ES-I3 (cell line): ENCODE results near the gene C21orf91.

ENCODE experiments used
- H3K36me3 ChIP-seq: 2 replicates; pipeline ENCODE4 v1.6.1; 2013; ENCODE audit warnings: mild to moderate bottlenecking, low read length, control low read depth, moderate library complexity; ENCODE audit not compliant: insufficient read depth
- H3K4me1 ChIP-seq: 2 replicates; pipeline ENCODE4 v1.6.1; 2013; ENCODE audit warnings: mild to moderate bottlenecking, control low read depth, low read length; ENCODE audit not compliant: insufficient read depth
- H3K9ac ChIP-seq: 2 replicates; pipeline ENCODE4 v1.6.1; 2013; ENCODE audit warnings: low read depth, mild to moderate bottlenecking, low read length, moderate library complexity
- H3K9me3 ChIP-seq: 2 replicates; pipeline ENCODE4 v1.6.1; 2013; ENCODE audit warnings: mild to moderate bottlenecking, low read length, moderate library complexity; ENCODE audit not compliant: control insufficient read depth, insufficient read depth

C21orf91 gene

GRCh38 chr21:17818186-17819113 lies 706 bp downstream of the C21orf91 start:
- Histone ChIP-seq H3K36me3 (no peaks in the 10 kb centered on the region), H3K4me1 (no peaks in the 10 kb centered on the region), H3K9ac (peak overlapping the region; percentile 68), H3K9me3 (no peaks in the 10 kb centered on the region)

GRCh38 chr21:17813353-17813752 lies 5.8 kb downstream of the C21orf91 start:
- no peak overlapping the region for H3K9ac ChIP-seq
- H3K9me3 ChIP-seq = peaks cover 15% of the 10 kb centered on the region
- H3K36me3 ChIP-seq = peaks cover 14% of the 10 kb centered on the region
- H3K4me1 ChIP-seq = no peaks in the 10 kb centered on the region

- H3K9me3 ChIP-seq = peaks cover 20% of the 10 kb centered on the region
- H3K36me3 ChIP-seq = peaks cover 21% of the 10 kb centered on the region
- H3K9ac ChIP-seq = no peak overlapping the region
- H3K4me1 ChIP-seq = no peaks in the 10 kb centered on the region
Measured at GRCh38 chr21:17805966-17806365, 13.2 kb downstream of the C21orf91 start.

- H3K36me3 ChIP-seq = peaks cover 11% of the 10 kb centered on the region; the same call in 1 of the 2 replicates
- no peaks in the 10 kb centered on the region for H3K4me1 ChIP-seq
Measured at GRCh38 chr21:17803536-17803935, 15.6 kb downstream of the C21orf91 start.

DNA sequence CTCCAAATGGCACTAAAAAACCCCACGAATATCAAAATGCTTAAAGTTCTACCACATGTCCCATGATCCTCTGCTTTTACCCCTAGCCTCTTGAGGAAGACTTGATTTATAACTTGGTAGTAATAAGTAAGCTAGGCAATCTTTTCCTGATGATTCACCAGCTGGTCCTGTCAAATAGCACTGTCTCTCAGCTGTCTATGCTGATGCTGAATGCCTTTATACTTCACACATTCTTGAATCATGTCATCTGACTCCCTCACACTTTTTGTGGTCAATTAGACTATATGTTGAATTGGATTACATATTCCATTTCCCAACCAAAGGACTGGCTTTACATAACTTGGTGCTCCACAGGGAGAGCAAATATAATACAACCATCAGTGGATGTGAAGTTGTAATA lies 16.6 kb downstream of the C21orf91 start:
- Histone ChIP-seq H3K4me1 (no peaks in the 10 kb centered on the region), H3K36me3 (0 out of 2 replicates have a peak, but pooled peaks cover 2% of the 10 kb centered on the region), H3K9me3 (no peaks in the 10 kb centered on the region)

More at GRCh38 chr21:17803536-17803935, 15.6 kb downstream of the C21orf91 start:
- Histone ChIP-seq H3K9me3 (peaks cover 9% of the 10 kb centered on the region), H3K9ac (no peak overlapping the region)

DNA sequence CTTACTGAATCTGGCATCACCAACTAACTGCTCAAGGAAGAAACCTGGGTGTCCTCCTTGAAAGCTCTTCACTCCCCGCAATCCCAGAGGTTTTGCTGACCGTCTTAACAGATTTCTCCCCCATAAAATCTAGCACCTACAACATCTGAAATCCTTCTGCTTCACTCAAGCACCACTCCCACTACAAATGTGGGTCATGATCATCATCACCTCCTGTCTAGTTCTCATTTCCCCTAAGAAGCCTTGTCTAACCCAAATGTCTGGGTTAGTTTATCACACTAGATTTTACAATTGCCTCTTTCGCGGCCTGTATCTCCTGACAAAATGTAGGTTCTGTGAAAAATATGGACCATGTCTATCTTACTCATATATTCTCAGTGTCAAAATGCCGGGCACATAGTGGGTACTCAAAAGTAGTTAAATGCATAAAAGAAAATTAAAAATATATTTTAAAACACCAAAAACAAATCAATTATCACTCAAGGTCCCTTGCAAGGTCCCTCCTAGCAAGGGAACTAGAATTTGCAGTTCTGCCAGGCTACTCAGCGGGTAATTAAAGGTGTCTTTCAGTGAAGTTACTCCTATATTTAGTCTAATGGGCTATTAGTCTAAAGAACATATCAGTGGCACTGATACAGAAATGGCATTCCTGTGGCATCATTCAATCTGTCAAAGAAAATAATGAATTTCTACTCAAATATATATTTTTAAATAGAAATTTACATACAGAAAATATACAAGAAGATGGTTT lies 19.6 kb downstream of the C21orf91 start:
- H3K9me3 ChIP-seq = no peaks in the 10 kb centered on the region
- H3K9ac ChIP-seq = no peak overlapping the region
- H3K4me1 ChIP-seq = no peaks in the 10 kb centered on the region
- no peaks in the 10 kb centered on the region for H3K36me3 ChIP-seq

More for the DNA sequence above, 16.6 kb downstream of the C21orf91 start:
- no peak overlapping the region for H3K9ac ChIP-seq

DNA sequence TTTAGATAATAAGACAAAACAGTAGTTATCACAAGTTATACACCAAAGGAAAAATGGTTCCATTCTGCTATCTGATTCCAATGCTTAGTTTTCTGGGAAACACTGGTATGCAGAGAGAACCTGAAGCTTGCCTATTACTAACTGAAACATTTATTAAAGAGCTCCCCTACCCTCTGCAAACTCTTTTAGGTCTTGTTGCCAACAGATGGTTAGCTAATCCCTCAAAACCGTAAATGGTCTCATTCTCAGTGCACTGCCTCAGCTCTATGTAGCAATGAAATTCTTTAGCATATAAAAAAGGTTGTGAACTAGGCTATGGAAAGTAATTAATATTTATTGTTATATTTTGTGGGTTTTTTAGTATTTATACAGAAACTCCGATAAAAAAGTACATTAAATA lies 20.4 kb downstream of the C21orf91 start:
- H3K36me3 ChIP-seq = no peaks in the 10 kb centered on the region
- no peak overlapping the region for H3K9ac ChIP-seq
- no peaks in the 10 kb centered on the region for H3K9me3 ChIP-seq
- no peaks in the 10 kb centered on the region for H3K4me1 ChIP-seq

- Histone ChIP-seq H3K36me3 (peaks cover 7% of the 10 kb centered on the region; the same call in 1 of the 2 replicates), H3K4me1 (no peaks in the 10 kb centered on the region), H3K9ac (no peak overlapping the region)
Measured at GRCh38 chr21:17797967-17798366, 21.2 kb downstream of the C21orf91 start.

GRCh38 chr21:17796503-17796902 lies 22.7 kb downstream of the C21orf91 start:
- no peaks in the 10 kb centered on the region for H3K9me3 ChIP-seq
- H3K36me3 ChIP-seq = peaks cover 9% of the 10 kb centered on the region; the same call in 1 of the 2 replicates
- no peak overlapping the region for H3K9ac ChIP-seq
- H3K4me1 ChIP-seq = no peaks in the 10 kb centered on the region

More at GRCh38 chr21:17797967-17798366, 21.2 kb downstream of the C21orf91 start:
- H3K9me3 ChIP-seq = no peaks in the 10 kb centered on the region

DNA sequence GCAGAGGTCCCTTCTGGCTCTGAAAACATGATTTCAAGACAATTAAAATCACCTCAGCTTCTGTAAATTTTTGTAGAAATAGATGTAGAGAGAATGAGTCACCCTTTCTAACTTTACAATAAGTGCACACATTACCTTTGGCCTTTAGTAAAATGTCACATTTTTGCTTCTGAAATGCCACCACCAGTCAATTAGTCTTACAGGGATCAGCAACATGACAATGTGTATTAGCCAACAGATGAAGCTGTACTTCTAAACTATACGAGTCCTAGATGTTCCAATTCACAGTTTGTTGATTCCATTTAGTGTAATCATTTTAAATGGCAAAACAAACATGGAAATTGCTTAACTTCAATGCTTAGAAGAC lies 23.1 kb downstream of the C21orf91 start:
- H3K9me3 ChIP-seq = no peaks in the 10 kb centered on the region
- no peaks in the 10 kb centered on the region for H3K4me1 ChIP-seq
- no peak overlapping the region for H3K9ac ChIP-seq
- peaks cover 9% of the 10 kb centered on the region; the same call in 1 of the 2 replicates for H3K36me3 ChIP-seq

GRCh38 chr21:17795146-17796036 lies 23.8 kb downstream of the C21orf91 start:
- H3K36me3 ChIP-seq = peaks cover 9% of the 10 kb centered on the region; the same call in 1 of the 2 replicates
- H3K9me3 ChIP-seq = no peaks in the 10 kb centered on the region
- no peaks in the 10 kb centered on the region for H3K4me1 ChIP-seq
- no peak overlapping the region for H3K9ac ChIP-seq

DNA sequence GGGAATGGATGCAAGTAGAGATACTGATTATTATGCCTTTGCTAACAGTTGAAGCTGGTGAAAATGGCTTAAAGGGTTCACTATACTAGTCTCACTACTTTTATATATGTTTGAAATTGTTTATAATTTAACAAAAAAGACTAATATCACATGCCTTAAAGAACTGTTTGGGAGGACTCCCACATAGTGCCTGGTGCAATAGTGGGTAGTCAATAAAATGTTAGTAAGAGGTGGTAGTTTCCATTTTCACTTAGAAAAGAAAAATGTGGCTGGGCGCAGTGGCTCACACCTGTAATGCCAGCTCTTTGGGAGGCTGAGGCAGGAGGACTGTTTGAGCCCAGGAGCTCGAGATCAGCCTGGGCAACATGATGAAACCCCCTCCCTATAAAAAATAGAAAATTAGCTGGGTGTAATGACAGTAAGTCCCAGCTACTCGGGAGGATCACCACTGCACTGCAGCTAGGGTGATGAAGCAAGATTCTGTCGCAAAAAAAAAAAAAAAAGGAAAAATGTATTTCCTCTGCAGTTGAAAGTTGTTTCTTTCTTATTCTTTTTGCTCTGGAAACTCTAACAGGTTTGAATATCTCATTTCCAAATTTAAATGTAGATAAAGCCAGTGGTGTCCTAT lies 24.5 kb downstream of the C21orf91 start:
- peaks cover 9% of the 10 kb centered on the region; the same call in 1 of the 2 replicates for H3K36me3 ChIP-seq
- H3K4me1 ChIP-seq = no peaks in the 10 kb centered on the region
- H3K9ac ChIP-seq = no peak overlapping the region
- no peaks in the 10 kb centered on the region for H3K9me3 ChIP-seq

DNA sequence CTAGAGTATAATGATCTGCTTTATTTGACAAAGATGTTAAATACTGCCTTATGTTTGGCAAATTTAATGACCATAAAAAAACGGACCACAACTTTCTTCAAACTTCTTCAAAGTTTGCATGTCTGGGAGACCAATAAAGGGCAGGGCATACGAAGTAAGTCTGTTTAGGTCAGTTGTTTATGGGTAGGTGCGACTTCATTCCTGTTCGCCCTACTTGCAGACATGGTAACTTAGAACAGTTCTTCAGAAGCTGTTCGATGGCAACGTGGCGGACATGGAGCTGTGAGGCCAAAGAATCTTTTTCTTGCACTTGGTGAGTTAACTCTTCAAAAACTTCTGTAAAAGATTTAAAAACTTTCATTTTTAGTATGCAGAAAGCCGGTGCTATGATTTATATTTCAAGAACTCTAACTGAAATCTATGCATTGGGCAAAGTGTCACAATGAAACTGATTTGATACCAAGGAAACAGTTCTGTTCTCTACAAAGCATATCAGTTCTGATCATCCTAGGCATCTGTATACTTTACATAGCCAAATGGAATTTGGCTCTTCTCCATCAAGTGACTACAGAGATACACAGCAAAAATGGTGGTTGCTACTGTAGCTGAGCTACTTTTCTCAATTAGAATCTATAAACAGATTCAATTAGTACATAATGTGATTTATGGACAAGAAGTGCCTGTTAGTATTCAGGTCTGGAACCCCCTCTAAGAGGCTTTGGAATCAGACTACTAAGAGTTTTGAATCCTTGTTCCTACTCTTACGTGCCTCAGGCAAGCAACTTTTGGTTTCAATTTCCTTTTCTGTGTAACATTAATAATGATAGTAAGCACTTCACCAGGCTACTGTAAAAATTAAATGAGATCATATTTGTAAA lies 25.7 kb downstream of the C21orf91 start:
- H3K4me1 ChIP-seq = no peaks in the 10 kb centered on the region
- no peaks in the 10 kb centered on the region for H3K9me3 ChIP-seq
- no peak overlapping the region for H3K9ac ChIP-seq
- H3K36me3 ChIP-seq = peaks cover 9% of the 10 kb centered on the region; the same call in 1 of the 2 replicates
